DND-41 (cell line): Measurements from ENCODE around the gene NECTIN2.

Source experiments
- ATAC-seq: fragments of 200-7000 bp; cut with Tn5 transposase; 3 replicates; pipeline ENCODE4 v1.9.1; 2021; ENCODE audit warnings: low read depth; ENCODE audit not compliant: insufficient read depth
- DNase-seq: peaks from one replicate; pipeline ENCODE4 v3.0.0-alpha.2; 2020
- H2AFZ ChIP-seq: 2 replicates; pipeline ENCODE4 v1.6.0; 2012; ENCODE audit warnings: low read depth, low read length
- H3K27ac ChIP-seq: 2 replicates; pipeline ENCODE4 v1.5.1; 2012; ENCODE audit warnings: low read length, inconsistent platforms
- H3K27me3 ChIP-seq: fragments of 200-600 bp; sonication (generic); 2 replicates; pipeline ENCODE4 v1.6.0; 2012; ENCODE audit warnings: low read length, mild to moderate bottlenecking, inconsistent platforms; ENCODE audit not compliant: insufficient read depth, poor library complexity
- H3K36me3 ChIP-seq: 2 replicates; pipeline ENCODE4 v1.5.1; 2012; ENCODE audit warnings: low read length, inconsistent platforms; ENCODE audit not compliant: insufficient read depth
- H3K4me1 ChIP-seq: 2 replicates; pipeline ENCODE4 v1.5.1; 2012; ENCODE audit warnings: mild to moderate bottlenecking, low read length; ENCODE audit not compliant: insufficient read depth
- H3K4me2 ChIP-seq: 2 replicates; pipeline ENCODE4 v1.6.0; 2012; ENCODE audit warnings: mild to moderate bottlenecking, moderate library complexity, low read length, inconsistent platforms; ENCODE audit not compliant: insufficient read depth
- H3K4me3 ChIP-seq, 2 experiments: fragments of 200-600 bp in 1 of 2; shearing (Covaris generic) in 1 of 2; 2 replicates each; pipeline ENCODE4 v1.5.1; 2012 to 2016; ENCODE audit warnings: inconsistent platforms in 2 of 2, low read length in 2 of 2, mild to moderate bottlenecking in 2 of 2, low read depth in 1 of 2, moderate library complexity in 1 of 2
- H3K79me2 ChIP-seq: 2 replicates; pipeline ENCODE4 v1.6.0; 2012; ENCODE audit warnings: low read length, inconsistent platforms; ENCODE audit not compliant: insufficient read depth
- H3K9ac ChIP-seq: 2 replicates; pipeline ENCODE4 v1.6.0; 2012; ENCODE audit warnings: low read depth, mild to moderate bottlenecking, inconsistent platforms, low read length, moderate library complexity
- H3K9me3 ChIP-seq: 2 replicates; pipeline ENCODE4 v1.5.1; 2012; ENCODE audit warnings: low read length, moderate library complexity, mild to moderate bottlenecking, inconsistent platforms; ENCODE audit not compliant: insufficient read depth, severe bottlenecking
- H4K20me1 ChIP-seq: 2 replicates; pipeline ENCODE4 v1.6.0; 2012; ENCODE audit warnings: low read length; ENCODE audit not compliant: insufficient read depth
- CTCF ChIP-seq: IDR thresholded peaks from 2 replicates; pipeline ENCODE4 v1.5.1; 2012; ENCODE audit warnings: borderline replicate concordance, low read length, moderate library complexity, mild to moderate bottlenecking; ENCODE audit not compliant: poor library complexity, severe bottlenecking; ENCODE audit errors: extremely low read depth
- EZH2 ChIP-seq: IDR thresholded peaks from 3 replicates; pipeline ENCODE4 v1.6.1; 2012; ENCODE audit warnings: borderline replicate concordance, low read depth, mild to moderate bottlenecking, moderate library complexity, low read length, inconsistent platforms; ENCODE audit not compliant: severe bottlenecking

The NECTIN2 gene

GRCh38 chr19:44807162-44807561 lies 38.9 kb upstream of the NECTIN2 start:
- H3K9ac ChIP-seq = no peak overlapping the region
- no peak overlapping the region for H3K27ac ChIP-seq
- H3K4me2 ChIP-seq = no peak overlapping the region
- no peaks in the 10 kb centered on the region for H3K4me1 ChIP-seq
- no peaks in the 10 kb centered on the region for H3K36me3 ChIP-seq
- no peaks in the 10 kb centered on the region for H3K27me3 ChIP-seq
- H3K9me3 ChIP-seq = no peaks in the 10 kb centered on the region
- H3K4me3 ChIP-seq = no peak overlapping the region
- H3K79me2 ChIP-seq = no peaks in the 10 kb centered on the region
- 0 out of 2 replicates have a peak, but pooled peaks cover 3% of the 10 kb centered on the region for H4K20me1 ChIP-seq
- no peak overlapping the region for H2AFZ ChIP-seq
- DNase-seq (no peak), ATAC-seq (no peak)
- TF ChIP-seq EZH2 (no peak), CTCF (no peak)

GRCh38 chr19:44807652-44808462 lies 38.2 kb upstream of the NECTIN2 start:
- no peaks in the 10 kb centered on the region for H3K36me3 ChIP-seq
- TF ChIP-seq EZH2 = no peak
- no peak for TF ChIP-seq CTCF
- H4K20me1 ChIP-seq = 0 out of 2 replicates have a peak, but pooled peaks cover 3% of the 10 kb centered on the region
- no peak overlapping the region for H3K4me3 ChIP-seq
- DNase-seq (no peak), ATAC-seq (no peak)
- H3K9me3 ChIP-seq = no peaks in the 10 kb centered on the region
- H3K27ac ChIP-seq = no peak overlapping the region
- H2AFZ ChIP-seq = no peak overlapping the region
- H3K4me2 ChIP-seq = no peak overlapping the region
- no peaks in the 10 kb centered on the region for H3K79me2 ChIP-seq
- H3K4me1 ChIP-seq = no peaks in the 10 kb centered on the region
- no peaks in the 10 kb centered on the region for H3K27me3 ChIP-seq
- no peak overlapping the region for H3K9ac ChIP-seq

GRCh38 chr19:44808463-44809371 lies 37.4 kb upstream of the NECTIN2 start, which contains the start of gene BCAM:
Gene BCAM, plus strand, starts transcription at chr19:44809103. Its CDS starts 22 bp downstream, at chr19:44809125.
- TF ChIP-seq EZH2 (no peak), CTCF (no peak)
- no peak within 1 kb of the TSS for H3K9ac ChIP-seq
- H3K4me2 ChIP-seq = no peak within 1 kb of the TSS
- H3K4me1 ChIP-seq = no peaks in the 10 kb centered on the region
- H3K4me3 ChIP-seq = no peak within 1 kb of the TSS
- no peaks in the 10 kb centered on the region for H3K9me3 ChIP-seq
- H4K20me1 ChIP-seq = 0 out of 2 replicates have a peak, but pooled peaks cover 3% of the 10 kb centered on the region
- no peaks in the 10 kb centered on the region for H3K36me3 ChIP-seq
- no peak within 1 kb of the TSS for H2AFZ ChIP-seq
- H3K27me3 ChIP-seq = no peaks in the 10 kb centered on the region
- ATAC-seq (no peak), DNase-seq (no peak)
- no peak within 1 kb of the TSS for H3K27ac ChIP-seq
- H3K79me2 ChIP-seq = no peaks in the 10 kb centered on the region
